Inflammatory macrophage treated with lipopolysaccharide for 1 hour (primary cell): Measurements from ENCODE around the gene NAAA.
"Not testable (repeated sequence)": the region's sequence is repeated elsewhere in the genome, so short reads cannot be mapped to it uniquely, and the experiment has no call there.

ENCODE experiments used
- DNase-seq, 2 donors: peaks; one replicate each; pipeline ENCODE4 v3.0.0-alpha.2; 2020 to 2022

Gene NAAA

DNA sequence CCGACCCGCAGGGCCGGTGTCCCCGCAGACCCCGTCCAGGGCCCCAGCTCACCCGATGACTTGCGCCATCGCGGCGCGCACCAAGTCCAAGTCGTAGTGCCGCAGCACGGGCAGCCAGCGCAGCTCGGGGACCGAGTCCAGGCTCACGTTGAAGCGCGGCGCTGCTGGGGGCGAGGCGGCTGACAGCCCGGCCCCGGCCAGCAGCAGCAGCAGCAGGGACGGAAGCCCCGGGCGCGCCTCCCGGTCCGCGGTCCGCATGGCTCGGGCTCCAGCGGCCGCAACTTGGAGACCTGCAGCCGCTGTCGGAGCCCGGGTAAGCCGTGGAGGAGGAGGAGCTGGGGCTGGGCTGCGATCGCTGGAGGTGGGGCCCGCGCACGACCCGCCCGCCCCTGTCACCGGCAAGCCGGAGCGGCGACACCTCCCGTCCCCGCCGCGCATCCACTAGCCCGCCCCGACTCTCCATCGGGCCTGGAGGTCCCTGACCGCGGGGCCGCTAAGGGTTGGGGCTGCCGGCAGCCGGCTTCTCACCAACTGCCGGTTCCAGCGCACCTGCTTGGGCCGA is at the start of gene NAAA:
Gene NAAA (minus strand): TSS at position 322 of the 562 bp plus-strand sequence. CDS start 64 bp downstream, at position 258.
- DNase-seq: peak; percentile 61 to 65

GRCh38 chr4:75989846-75990528 is 49.2 kb upstream of the NAAA start:
- no peak for DNase-seq

- DNase-seq: no peak
Observed at GRCh38 chr4:75985116-75985515, 44.3 kb upstream of the NAAA start.

- no peak for DNase-seq
Observed at GRCh38 chr4:75980576-75980975, 39.8 kb upstream of the NAAA start.

GRCh38 chr4:75976177-75976576 is 35.4 kb upstream of the NAAA start:
- no peak for DNase-seq

DNA sequence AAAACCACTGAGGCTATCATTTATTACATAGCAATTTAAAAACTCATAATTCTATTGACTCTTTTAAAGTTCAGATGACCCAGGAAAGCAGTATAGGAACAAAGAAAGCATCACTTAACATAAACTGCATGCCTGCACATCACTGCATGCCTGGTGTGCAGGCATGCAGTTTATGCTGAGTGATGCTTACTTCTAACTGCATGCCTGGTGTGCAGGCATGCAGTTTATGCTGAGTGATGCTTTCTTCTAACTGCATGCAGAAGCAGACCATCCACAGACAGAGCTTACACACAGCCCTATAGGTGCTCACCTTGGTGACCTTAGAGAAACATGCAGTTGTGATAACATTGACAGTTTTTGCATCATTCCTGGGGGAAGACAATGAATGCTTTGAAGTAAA is 33.0 kb upstream of the NAAA start:
- no peak for DNase-seq

DNA sequence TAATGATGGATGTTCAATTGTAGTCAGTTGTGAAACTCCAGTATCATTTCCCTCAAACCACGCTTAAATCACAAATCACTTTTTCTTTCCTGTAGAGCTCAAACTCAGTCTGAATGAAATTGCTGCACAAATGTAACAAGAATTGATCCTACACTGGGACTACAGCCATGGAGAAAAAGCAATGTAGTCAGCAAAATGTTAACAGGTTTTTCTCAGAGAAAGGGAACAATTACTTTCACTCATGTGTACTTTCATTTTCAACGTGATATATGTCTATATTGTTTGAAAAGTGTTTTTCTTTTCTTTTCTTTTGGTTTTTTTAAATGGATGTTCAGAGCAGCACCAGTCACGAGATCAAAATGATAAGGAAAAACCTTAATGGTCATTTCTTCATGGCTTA is 27.3 kb upstream of the NAAA start:
- DNase-seq: no peak

- no peak for DNase-seq
Observed at GRCh38 chr4:75963558-75963957, 22.7 kb upstream of the NAAA start.

- not testable (repeated sequence) for DNase-seq
Observed at GRCh38 chr4:75962072-75962471, 21.3 kb upstream of the NAAA start.

DNA sequence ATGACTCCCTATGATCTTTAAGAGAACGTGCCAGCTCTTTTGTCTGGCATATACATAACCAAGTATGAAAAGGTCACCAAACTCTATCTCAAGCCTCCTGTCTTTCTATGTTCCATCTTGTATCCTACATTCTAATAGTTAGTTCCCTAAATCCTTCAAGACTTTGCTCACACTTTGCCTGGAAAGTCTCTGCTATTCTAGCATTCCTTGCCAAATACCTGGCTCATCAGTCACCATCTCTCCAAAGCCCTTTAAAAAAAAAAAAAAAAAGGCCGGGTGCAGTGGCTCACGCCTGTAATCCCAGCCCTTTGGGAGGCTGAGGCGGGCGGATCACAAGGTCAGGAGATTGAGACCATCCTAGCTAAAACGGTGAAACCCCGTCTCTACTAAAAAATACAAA is 17.7 kb upstream of the NAAA start:
- DNase-seq: not testable (repeated sequence)

DNA sequence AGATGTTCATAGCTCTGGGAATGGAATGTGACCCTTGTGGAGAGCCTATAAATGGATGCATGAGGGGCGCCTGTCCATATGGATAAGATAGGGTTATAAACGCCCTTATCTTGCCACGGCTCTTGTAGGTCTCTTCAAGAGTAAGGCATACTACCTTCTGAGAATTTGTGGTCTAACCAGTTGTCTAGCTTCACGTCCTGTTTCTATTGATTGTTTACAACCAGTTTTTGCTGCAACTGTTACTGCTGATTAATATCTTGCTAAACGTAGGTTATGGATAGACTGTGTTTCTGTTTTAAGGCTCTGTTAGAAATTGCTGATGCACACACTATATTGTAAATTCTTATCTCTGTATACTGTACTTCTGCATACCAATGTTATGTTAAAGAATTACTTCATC is 14.0 kb upstream of the NAAA start:
- DNase-seq: not testable (repeated sequence)

GRCh38 chr4:75953509-75953908 is 12.7 kb upstream of the NAAA start:
- DNase-seq: no peak

DNA sequence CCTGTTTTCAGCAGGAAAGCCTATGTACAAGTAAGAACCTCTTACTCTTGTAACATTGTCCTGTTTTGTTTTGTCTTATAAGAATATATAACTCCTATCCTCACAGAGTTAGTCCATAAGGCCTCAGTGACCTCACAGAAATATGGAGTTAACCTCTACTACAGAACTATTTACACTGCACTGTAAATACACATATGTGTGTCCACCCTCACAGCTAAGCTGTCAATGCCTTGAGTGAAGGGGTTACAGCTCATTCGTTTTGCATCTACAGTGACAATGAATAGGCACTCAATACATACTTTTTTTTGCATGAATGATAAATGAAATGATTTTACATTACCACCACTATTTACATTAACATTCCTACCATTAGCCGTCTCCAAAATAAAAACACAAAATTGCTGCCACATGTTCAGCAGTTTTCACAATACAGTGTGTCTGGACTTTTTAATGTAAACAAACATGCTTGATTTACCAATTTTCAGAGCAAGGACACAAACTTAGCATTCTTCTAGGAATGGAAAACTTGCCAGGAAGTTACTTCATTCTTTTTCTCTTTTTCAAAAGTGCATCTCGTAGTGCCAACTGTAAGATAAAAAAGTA is 9.5 kb upstream of the NAAA start:
- no peak for DNase-seq

DNA sequence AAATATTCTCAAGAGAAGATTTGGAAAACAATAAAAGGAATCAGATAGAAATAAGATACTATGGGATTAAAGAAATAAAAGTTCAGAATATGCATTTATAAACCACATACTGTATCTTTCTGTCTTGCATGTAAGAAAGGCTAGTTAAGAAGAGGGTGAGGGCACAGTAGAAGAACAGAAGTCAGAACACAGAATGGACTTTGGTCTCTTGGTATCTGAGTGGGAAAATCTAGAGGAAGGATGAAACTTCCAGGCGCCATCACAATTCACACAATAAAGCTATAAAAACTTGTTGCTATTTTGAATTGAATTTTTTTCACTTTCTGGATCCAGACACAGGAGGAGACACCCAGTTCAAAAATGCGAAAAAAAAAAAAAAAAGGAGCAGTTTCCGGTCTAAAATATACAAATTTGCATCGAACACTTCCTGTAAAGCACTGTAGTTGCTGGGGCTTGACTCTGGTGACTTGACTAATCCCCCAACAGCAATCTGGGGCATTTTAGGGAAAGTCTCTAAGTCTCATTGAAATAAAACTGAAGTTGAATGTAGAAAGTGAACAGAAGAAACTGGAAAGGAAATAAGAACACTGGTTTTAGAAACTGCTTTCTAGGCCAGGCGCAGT is 8.1 kb upstream of the NAAA start:
- DNase-seq: no peak

GRCh38 chr4:75939890-75940691 is 722 bp downstream of the NAAA start:
- peak; percentile 68 to 71 for DNase-seq

DNA sequence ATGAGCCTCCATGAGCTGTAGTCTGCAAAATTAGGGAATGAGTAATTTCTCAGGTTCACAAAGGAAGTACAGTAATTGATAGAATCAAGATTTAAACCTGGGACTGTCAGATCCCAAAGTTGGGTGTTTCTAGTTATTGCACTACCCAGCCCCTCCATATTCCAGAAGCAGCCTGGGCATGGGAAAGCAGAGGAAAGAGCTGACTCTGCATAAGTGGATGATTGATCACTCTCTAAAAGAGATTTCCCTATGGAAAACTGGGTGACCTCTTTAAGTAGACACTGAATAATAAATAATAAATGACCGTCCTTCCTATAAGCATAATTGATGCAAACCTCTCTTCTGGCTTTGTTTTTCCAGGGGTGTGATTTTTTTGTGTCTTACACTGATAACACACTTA is 5.2 kb downstream of the NAAA start:
- DNase-seq: no peak

- no peak for DNase-seq
Observed at GRCh38 chr4:75930152-75930551, 10.7 kb downstream of the NAAA start.

DNA sequence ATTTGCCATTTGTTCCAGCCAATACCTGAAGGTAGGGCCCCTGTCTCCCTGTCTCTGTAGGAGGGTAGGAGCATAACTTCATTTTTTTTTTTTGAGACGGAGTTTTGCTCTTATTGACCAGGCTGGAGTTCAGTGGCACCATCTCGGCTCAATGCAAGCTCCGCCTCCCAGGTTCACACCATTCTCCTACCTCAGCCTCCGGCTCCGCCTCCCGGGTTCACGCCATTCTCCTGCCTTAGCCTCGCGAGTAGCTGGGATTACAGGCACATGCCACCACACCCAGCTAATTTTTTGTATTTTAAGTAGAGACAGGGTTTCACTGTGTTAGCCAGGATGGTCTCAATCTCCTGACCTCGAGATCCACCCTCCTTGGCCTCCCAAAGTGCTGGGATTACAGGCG is 15.9 kb downstream of the NAAA start:
- not testable (repeated sequence) for DNase-seq

DNA sequence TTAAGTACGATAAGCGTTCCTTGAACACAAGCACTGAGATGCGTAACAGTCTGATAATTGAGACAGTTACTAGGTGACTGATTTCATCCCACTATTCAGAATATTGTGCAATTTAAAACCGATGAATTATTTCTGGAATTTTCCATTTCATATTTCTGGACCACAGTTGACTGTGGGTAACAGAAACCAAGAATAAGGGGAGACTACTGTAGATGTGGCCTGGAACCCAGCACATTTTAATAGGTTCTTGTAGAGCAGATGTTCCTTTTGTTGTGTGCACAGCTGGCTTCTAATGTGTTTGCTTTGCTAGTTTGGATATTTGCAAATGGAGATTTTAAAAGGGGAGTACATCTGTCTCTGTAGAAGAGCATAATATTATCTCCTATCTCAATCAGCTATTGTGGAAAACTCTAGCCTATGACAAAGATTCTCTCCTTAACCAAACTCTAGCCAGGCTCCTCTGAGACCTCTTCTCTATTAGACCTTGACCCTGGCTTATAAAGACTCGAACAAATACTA is 16.4 kb downstream of the NAAA start:
- no peak for DNase-seq

DNA sequence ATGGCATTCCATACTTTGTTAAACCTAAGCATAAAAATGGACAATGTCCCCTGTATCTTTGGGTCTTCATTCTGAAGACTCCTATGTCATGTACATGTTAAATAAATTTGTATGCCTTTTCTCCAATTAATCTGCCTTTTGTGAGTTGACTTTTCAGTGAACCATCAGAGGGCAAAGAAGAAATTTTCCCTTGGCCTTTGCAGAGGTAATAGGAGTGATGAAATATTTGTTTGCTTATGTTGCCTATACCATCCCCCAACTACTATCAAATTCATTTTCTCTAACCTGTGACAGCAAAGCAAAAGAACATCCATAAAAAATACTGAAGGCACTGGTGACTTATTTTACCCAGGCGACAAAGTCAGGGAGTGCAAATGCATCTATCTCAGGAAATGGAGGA is 18.2 kb downstream of the NAAA start:
- DNase-seq: no peak

DNA sequence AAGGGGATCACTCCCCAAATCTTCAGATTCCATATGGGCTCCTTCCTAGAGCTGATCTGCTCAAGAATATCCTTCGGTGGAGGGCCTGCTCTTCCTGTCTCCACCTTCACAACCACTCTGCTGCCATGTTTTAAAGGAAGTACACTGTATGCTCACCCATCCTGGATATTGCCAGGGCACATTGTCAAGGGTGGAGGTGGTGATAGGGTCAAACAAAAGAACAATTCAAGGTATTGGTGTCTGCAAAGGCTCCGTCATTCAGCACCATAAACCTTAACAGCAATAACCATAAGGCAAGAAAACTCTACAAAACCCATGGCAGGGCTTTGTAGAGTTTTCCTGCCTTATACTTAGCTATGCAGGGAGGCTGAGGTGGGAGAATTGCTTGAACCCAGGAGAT is 18.9 kb downstream of the NAAA start:
- DNase-seq: no peak

DNA sequence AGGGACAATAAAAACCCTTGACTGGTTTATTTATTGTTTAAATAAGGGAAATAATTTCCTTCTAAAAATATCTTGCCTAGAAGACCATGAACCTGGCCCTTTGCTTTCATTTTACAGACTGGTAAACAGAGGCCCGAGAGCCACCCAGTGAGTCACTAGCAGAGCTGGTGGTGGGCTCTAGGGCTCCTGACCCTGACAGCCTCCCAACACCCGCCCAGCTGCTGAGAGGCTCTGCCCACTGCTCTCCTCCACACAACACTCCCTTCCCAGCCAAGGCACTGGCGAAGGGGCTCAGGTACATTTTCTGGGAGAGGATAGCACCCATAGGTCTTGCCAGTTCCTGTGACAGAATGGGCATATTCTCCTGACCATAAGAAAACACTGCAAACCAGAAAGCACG is 20.5 kb downstream of the NAAA start:
- DNase-seq: no peak

- no peak for DNase-seq
Observed at GRCh38 chr4:75919920-75920319, 20.9 kb downstream of the NAAA start.
